Astrocyte of the spinal cord (primary cell): Measurements from ENCODE around the gene CLIC1.

Source experiments
- DNase-seq: peaks from one replicate; pipeline ENCODE4 v3.0.0; 2011; ENCODE audit warnings: low read depth, low spot score
- H3K4me3 ChIP-seq: 2 replicates; pipeline ENCODE4 v1.5.1; 2011; ENCODE audit warnings: low read depth, mild to moderate bottlenecking, low read length, moderate library complexity
- CTCF ChIP-seq: IDR thresholded peaks from 2 replicates; pipeline ENCODE4 v1.5.1; 2012; ENCODE audit warnings: low read depth, mild to moderate bottlenecking, low read length, inconsistent platforms
- in situ Hi-C: cut with HindIII; loops from 2 replicates; pipeline ENCODE4 v1.10.0; 2017; ENCODE audit warnings: low sequenced_read_pairs

CLIC1 gene

GRCh38 chr6:31768363-31769257 lies 32.3 kb upstream of the CLIC1 start:
- TF ChIP-seq CTCF, result no peak
- in situ Hi-C loops, result no loop called here
- no peak for DNase-seq
- H3K4me3 ChIP-seq, result no peak overlapping the region

GRCh38 chr6:31767096-31767645 lies 30.8 kb upstream of the CLIC1 start:
- no peak overlapping the region for H3K4me3 ChIP-seq
- no peak for DNase-seq
- in situ Hi-C loops, result no loop called here
- no peak for TF ChIP-seq CTCF

DNA sequence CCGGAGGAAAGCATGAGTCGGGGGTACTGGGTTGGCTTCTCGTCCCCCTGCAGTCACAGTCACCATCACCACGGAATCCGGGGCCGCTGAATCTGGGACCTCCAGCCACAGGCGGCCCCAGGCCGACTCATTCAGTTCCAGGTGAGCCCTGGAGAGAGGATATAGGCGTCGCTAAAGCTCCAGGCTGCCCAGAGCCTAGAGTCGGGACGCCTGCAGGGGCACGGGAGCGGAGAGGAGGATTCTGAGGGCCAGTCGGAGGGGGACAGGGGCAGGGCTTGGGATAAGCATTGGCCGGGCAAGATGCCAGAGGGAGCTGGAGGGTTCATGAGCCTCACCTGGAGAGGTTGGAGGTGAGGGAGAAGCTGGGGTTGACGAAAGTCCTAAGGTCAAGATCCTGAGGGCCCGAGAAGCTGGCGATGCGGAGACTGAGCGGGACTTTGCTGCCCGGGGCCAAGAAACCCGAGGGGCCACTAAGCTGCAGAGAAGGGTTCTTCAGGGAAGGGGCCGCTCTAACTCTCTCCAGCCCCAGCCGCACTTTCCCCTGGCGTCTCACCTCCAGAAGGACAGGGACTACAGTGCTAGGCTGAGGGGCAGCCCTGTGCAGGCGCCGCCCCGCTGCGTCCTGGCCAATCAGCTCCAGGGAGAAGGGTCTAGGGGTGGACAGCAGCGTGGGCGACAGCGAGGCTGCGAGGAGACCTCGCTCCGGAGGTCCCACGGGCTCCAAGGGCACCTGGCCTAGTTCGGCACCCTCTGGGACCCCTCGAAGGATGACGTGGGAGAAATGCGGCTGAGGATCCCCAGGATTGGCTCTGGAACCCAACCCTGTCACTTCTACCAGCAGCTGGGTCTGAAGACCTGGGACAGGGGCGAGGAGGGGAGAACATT lies 29.8 kb upstream of the CLIC1 start:
- in situ Hi-C loops, result no loop called here
- TF ChIP-seq CTCF, result no peak
- DNase-seq, result no peak
- peak overlapping the region; percentile 20 for H3K4me3 ChIP-seq

GRCh38 chr6:31765559-31765909 lies 29.2 kb upstream of the CLIC1 start:
- in situ Hi-C loops, result no loop called here
- H3K4me3 ChIP-seq, result no peak overlapping the region
- DNase-seq, result no peak
- no peak for TF ChIP-seq CTCF

- in situ Hi-C loops, result no loop called here
- no peak overlapping the region for H3K4me3 ChIP-seq
- no peak for TF ChIP-seq CTCF
- DNase-seq, result no peak
Measured at GRCh38 chr6:31764198-31764597, 27.9 kb upstream of the CLIC1 start.

GRCh38 chr6:31763619-31763940 lies 27.2 kb upstream of the CLIC1 start:
- in situ Hi-C loops, result no loop called here

More at GRCh38 chr6:31763619-31763940, 27.2 kb upstream of the CLIC1 start:
- no peak for TF ChIP-seq CTCF
- H3K4me3 ChIP-seq, result no peak overlapping the region
- peak; percentile 37 for DNase-seq
